Measurements from ENCODE around the gene FANCC.

Gene FANCC

GRCh38 chr9:95112436-95113280 is 204.9 kb downstream of the FANCC start:
- no peak for DNase-seq

- no peak for DNase-seq
Observed at GRCh38 chr9:95111716-95112115, 205.8 kb downstream of the FANCC start.

- DNase-seq: no peak
Observed at GRCh38 chr9:95110921-95111525, 206.5 kb downstream of the FANCC start.

DNA sequence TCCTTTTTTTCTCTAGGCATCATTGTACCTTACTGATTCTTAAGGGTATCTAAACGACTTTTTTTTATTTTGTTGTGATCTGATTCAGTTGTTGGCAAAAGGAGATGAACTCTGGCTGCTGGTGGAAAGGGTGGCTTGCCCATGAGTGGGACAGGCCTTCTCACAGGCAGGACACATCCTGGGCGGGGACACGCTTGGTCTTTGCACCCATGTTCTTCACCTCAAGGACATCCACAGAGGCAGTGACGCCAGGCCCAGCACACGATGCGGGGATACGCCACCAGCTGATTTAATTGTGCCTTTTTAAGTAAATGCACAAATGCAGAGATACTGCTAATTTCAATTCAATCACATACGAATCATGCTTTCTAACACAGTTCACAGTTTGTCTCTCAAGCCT is 208.1 kb downstream of the FANCC start:
- no peak for DNase-seq

- DNase-seq: no peak
Observed at GRCh38 chr9:95108777-95109176, 208.7 kb downstream of the FANCC start.

DNA sequence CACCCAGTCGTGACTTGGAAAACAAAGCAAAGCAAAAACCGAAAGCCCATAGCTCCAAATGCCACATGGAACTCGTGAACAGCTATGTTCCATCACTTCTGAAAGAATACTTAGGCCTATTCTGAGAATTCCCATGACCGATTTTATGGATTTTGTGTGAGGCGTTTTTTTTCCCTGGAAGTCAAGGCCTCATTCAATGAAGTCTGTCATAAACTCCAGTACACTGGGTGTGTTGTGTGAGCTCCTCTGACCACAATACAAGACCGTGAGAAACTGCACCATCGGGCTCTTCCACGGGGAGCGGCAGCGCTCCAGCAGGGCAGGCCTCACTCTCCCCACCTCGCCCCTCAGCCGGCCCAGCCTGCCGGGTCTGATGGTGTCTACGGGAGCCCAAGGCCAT is 209.5 kb downstream of the FANCC start:
- DNase-seq: no peak

DNA sequence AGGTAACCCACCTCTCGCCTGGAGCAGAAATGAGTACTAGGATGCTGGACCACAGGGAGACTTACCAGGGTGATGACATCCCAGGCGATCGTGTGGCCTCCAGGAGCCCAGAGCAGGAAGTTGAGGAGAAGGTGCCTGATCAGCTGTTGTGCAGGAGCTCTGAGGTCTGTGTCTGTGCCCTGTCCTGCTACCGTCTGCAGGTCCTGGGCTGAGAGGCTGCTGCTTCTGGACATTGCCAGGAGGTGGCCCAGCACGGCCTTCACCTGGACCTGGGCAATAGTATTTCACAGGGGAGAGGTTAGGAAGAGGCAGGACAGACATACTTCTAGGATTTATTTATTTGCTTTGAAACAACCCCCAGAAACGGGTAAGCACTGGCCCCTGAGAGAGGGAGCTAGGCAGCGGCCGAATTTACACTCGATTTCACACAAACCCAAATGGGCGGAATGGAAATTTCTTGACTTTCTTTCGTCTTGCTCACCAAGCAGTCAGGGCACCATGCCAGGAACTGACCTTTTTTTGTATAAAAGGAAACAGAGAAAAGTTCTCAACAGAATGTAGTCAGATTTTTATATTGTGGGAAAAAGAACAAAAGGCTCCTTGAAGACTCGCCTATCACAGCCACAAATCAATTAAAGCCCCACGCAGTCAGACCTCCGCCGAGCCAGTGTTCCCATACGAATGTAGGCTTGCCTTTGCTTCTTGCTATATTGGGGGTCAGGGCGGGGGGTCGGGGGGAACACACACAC is 210.3 kb downstream of the FANCC start:
- no peak for DNase-seq

DNA sequence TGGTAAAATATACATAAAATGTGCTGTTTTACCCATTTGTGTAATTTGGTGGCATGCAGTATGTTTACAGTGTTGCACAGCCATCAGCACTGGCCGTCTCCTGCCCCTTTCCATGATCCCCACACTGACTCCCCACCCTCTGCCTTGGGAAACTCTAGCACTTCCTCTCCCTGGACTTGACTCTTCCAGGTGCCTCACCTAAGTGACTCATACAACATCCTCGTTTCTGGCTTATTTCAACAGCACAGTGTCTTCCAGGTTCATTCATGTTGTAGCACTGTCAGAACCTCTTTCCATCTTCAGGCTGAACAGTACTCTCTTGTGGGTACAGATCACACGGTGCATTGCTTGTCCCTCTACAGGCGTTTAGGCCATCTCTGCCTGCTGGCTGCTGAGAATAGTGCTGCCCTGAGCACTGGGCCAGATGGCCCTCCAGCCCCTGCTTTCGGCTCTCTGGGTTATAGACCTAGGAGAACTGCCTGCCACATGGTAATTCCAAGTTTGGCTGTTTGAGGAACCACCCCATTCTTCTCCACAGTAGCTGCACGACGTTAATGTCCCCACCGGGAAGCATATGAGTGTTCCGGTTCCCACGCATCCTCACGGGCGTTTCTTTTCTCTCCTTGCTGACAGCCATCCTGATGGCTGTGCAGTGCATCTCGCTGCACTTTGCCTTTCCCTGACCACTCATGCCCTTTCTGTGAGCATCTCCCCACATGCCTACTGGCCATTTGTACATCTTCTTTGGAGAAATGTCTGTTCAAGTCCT is 211.8 kb downstream of the FANCC start:
- DNase-seq: no peak

GRCh38 chr9:95104980-95105379 is 212.5 kb downstream of the FANCC start:
- no peak for DNase-seq

- no peak for DNase-seq
Observed at GRCh38 chr9:95104581-95104960, 212.9 kb downstream of the FANCC start.

GRCh38 chr9:95103871-95104580 is 213.5 kb downstream of the FANCC start:
- DNase-seq: no peak

GRCh38 chr9:95103281-95103771 is 214.2 kb downstream of the FANCC start:
- no peak for DNase-seq

DNA sequence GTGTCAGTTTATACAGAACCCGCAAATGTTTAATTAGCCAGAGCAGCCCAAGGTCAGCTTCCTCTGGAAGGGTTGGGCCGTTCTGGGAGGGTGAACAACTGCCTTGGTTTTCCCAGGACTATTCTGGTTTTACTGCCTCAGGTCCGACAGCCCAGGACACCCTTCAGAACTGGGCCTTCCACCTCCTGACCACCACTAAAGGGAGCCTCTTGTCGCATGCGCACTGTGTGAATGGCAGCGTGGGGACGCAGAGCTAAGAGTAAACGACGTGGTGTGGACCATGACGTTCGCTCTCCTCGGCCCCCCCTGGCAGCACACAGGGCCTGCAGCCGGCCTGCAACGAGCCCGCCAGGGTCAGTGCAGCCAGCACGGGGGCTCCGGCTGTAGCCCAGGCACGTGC is 214.9 kb downstream of the FANCC start:
- no peak for DNase-seq

DNA sequence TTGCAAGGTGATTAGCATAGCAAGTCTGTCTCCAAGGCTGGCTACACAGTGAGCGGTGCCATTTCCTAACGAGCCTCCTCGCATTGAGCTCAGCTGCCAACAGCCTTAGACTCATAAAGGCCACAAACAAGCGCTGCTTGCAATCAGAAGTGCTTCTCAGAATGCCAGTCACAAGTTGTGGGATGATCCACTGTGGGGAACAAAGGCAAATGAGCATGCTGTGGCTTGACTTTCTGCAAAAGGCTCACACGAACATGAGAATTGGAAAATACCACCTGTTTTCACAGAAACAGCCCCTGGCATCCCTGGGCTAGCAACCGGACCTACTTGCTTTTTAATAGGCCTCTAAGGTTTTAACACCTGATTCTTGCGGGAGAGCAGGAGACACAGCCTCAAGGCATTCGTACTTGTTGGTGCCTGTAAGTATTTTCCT is 215.5 kb downstream of the FANCC start:
- DNase-seq: no peak

DNA sequence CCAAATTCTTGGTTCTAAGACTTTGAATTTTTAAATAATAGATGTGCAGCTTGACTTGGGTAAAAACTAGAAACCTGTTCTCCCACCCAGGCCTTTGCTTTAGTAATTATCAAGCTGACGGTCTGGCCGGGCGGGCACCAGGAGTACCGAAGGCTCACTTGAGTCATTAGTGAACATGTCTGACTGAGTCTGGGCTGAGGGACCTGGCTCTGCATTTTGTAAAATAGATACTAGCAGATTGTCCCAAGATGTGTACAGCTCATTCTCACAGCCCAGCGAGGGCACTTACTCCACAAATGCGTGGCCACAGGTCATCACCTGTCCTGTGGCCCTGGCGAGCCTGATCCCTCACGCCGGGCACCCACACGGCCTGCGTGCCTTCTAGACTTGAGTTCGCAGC is 216.2 kb downstream of the FANCC start:
- DNase-seq: no peak

GRCh38 chr9:95100071-95100627 is 217.4 kb downstream of the FANCC start:
- no peak for DNase-seq

DNA sequence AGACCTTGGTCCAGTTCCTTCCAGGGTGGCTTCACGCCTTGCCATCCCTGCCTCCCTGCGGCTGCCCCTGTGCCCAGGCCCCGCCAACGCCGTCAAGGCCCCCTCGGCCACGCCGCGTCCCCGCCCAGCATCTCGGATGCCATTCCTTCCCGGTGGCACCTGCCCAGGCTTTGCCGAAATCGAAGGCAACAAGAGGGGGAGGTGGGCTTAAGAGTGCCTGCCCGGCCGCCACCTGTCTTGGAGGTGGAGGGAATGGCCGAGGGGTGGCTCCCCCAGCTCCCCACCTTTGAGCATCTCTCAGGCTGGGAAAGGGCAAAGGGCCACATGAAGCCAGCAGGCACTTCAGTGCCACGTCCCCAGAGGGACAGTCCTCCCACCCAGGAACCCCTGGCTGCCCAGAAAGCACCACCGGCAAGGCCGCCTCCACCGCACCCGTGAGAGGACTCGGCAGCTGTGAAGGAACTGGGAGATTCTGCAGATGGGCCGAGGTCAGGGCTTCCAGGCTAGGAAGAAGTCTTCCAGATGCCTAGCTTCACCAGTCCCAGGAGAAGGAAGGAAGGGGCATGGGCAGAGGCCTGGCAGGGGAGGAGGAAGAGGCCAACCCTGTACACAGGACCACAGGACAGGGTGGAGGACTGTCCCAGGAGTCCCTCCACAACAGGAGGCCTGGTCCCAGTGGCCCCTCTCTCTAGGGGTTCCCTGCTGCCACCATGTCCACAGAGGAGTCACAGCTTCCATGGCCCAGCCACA is 218.0 kb downstream of the FANCC start:
- no peak for DNase-seq

- no peak for DNase-seq
Observed at GRCh38 chr9:95098391-95098921, 219.1 kb downstream of the FANCC start.

DNA sequence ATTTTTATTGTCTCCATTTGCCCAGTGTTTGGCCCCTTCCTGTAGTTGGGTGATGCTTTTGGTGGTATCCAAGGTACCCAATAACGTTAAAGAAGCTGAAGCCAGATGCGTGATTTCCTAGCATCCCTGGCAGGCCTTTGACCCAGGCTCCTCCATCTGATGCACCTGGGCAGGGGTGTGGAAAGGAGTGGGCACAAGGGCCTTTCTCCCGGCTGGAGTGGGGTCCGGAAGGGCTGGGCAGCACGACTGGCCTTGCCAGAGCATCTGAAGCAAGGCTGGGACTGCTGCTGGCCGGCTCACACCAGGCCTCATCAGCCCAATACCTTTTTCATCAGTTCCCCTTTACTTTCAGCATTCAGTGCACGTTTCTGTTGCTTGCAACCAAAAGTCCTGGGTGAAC is 220.2 kb downstream of the FANCC start:
- no peak for DNase-seq

- DNase-seq: no peak
Observed at GRCh38 chr9:95096807-95097206, 220.7 kb downstream of the FANCC start.

- DNase-seq: no peak
Observed at GRCh38 chr9:95096381-95096780, 221.1 kb downstream of the FANCC start.
